GM21619 (cell line): ENCODE results near the gene PLXNC1.

Experiments used
- ATAC-seq: cut with Tn5 transposase; IDR thresholded peaks from one replicate; pipeline ENCODE4 v1.9.1; 2021; ENCODE audit not compliant: unreplicated experiment

Gene PLXNC1

GRCh38 chr12:94178882-94179281 lies 30.5 kb downstream of the PLXNC1 start:
- ATAC-seq = no peak

- no peak for ATAC-seq
Measured at GRCh38 chr12:94179723-94180122, 31.3 kb downstream of the PLXNC1 start.

- no peak for ATAC-seq
Measured at GRCh38 chr12:94180558-94181296, 32.4 kb downstream of the PLXNC1 start.

- ATAC-seq = no peak
Measured at GRCh38 chr12:94182986-94183707, 34.8 kb downstream of the PLXNC1 start.

- no peak for ATAC-seq
Measured at GRCh38 chr12:94183708-94184379, 35.5 kb downstream of the PLXNC1 start.

- ATAC-seq = no peak
Measured at GRCh38 chr12:94184995-94185719, 36.8 kb downstream of the PLXNC1 start.

- ATAC-seq = no peak
Measured at GRCh38 chr12:94185801-94186200, 37.4 kb downstream of the PLXNC1 start.

GRCh38 chr12:94186278-94187241 lies 38.2 kb downstream of the PLXNC1 start:
- ATAC-seq = no peak

GRCh38 chr12:94187361-94187760 lies 39.0 kb downstream of the PLXNC1 start:
- ATAC-seq = no peak

- ATAC-seq = no peak
Measured at GRCh38 chr12:94190623-94191022, 42.2 kb downstream of the PLXNC1 start.

GRCh38 chr12:94191023-94191422 lies 42.6 kb downstream of the PLXNC1 start:
- ATAC-seq = peak; percentile 65

- no peak for ATAC-seq
Measured at GRCh38 chr12:94191811-94192210, 43.4 kb downstream of the PLXNC1 start.

- no peak for ATAC-seq
Measured at GRCh38 chr12:94192506-94192905, 44.1 kb downstream of the PLXNC1 start.

GRCh38 chr12:94193168-94193567 lies 44.8 kb downstream of the PLXNC1 start:
- ATAC-seq = peak; percentile 49

- ATAC-seq = no peak
Measured at GRCh38 chr12:94195483-94195882, 47.1 kb downstream of the PLXNC1 start.

- ATAC-seq = no peak
Measured at GRCh38 chr12:94198469-94198868, 50.1 kb downstream of the PLXNC1 start.

- no peak for ATAC-seq
Measured at GRCh38 chr12:94198872-94199271, 50.5 kb downstream of the PLXNC1 start.

GRCh38 chr12:94200069-94200468 lies 51.7 kb downstream of the PLXNC1 start:
- ATAC-seq = no peak

- no peak for ATAC-seq
Measured at GRCh38 chr12:94200695-94201094, 52.3 kb downstream of the PLXNC1 start.
